Measurements from ENCODE around the gene LITAFD.
"Not testable (repeated sequence)": the region's sequence is repeated elsewhere in the genome, so short reads cannot be mapped to it uniquely, and the experiment has no call there.

GRCh38 chr16:8917336-8917735 is 35.2 kb downstream of the LITAFD start:
- not testable (repeated sequence) for TF ChIP-seq CTCF (IDR thresholded peaks at IDR 0.05; ENCODE audit: low read depth, low read length, poor library complexity, severe bottlenecking); EZH2phosphoT487 (IDR thresholded peaks at IDR 0.05; ENCODE audit: borderline replicate concordance, low read length)
